ENCODE results near the gene METRN.
A peak's percentile ranks its signal among the peaks of the same experiment; 100 is the strongest.
"Not testable (repeated sequence)": the region's sequence is repeated elsewhere in the genome, so short reads cannot be mapped to it uniquely, and the experiment has no call there.

DNA sequence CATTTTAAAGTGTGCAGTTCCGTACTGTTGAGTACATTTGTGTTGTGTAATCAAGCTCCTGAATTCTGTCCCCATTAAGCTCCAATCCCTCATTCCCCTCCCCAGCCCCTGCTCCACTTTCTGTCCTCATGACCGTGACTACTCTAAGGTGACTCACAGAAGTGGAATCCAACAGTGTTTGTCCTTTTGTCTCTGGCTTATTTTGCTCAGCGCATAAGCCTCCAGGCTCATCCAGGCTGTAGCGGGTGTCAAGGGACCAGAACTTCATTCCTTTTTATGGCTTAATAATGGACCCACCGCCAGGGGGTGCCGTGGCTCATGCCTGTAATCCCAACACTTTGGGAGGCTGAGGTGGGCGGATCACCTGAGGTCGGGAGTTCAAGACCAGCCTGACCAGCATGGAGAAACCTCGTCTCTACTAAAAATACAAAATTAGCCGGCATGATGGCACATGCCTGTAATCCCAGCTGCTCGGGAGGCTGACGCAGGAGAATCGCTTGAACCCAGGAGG is 2.1 kb upstream of the METRN start:
- TF ChIP-seq CTCF (IDR thresholded peaks at IDR 0.05), result peak; percentile 7 to 27 (median 18)
- TF ChIP-seq POLR2A (IDR thresholded peaks at IDR 0.05), result not testable (repeated sequence)
